PC-3 (cell line): ENCODE data around the gene JOSD1. TPM values are rescaled to one million over a fixed set of nuclear protein-coding genes. Genes with fewer than 3 reads are reported as not detected.

Experiments
- ATAC-seq: fragments of 200-7000 bp; cut with Tn5 transposase; 2 replicates; pipeline ENCODE4 v1.9.1; 2020; ENCODE audit warnings: mild to moderate bottlenecking, moderate library complexity
- BruUV-seq: library from RNA; stranded (reverse); fragments of 400-500 nt; replicated peaks from 2 replicates; lab custom pipeline; 2021; lab: Mats Ljungman, UMichigan
- CTCF ChIA-PET: fragments of 300-600 bp; sonication (Branson Sonifier 250); formaldehyde crosslinking; loops from one replicate; lab custom pipeline; 2022; ENCODE audit warnings: antibody characterized with exemption; lab: Charles Lee
- POLR2A ChIA-PET: fragments of 300-600 bp; sonication (Branson Sonifier 250); formaldehyde crosslinking; loops from one replicate; lab custom pipeline; 2022; ENCODE audit warnings: antibody characterized with exemption; ENCODE audit not compliant: unreplicated experiment; lab: Charles Lee
- DNase-seq: peaks from one replicate; pipeline ENCODE4 v3.0.0-alpha.2; 2015
- H2AFZ ChIP-seq: fragments of 300-600 bp; sonication (generic); 2 replicates; pipeline ENCODE4 v1.6.0; 2016; ENCODE audit warnings: antibody characterized with exemption, low read length
- H3F3A ChIP-seq: fragments of 300-600 bp; sonication (generic); one replicate; pipeline ENCODE4 v1.6.0; 2017; ENCODE audit warnings: antibody characterized with exemption, low read length, control low read depth, mild to moderate bottlenecking; ENCODE audit not compliant: unreplicated experiment
- H3K27ac ChIP-seq: fragments of 300-600 bp; sonication (generic); 2 replicates; pipeline ENCODE4 v1.5.1; 2016; ENCODE audit warnings: mild to moderate bottlenecking, low read length
- H3K27me3 ChIP-seq: fragments of 300-600 bp; sonication (generic); 2 replicates; pipeline ENCODE4 v1.6.1; 2016; ENCODE audit warnings: low read length, mixed read lengths
- H3K36me3 ChIP-seq: fragments of 300-600 bp; sonication (generic); 2 replicates; pipeline ENCODE4 v1.6.1; 2016; ENCODE audit warnings: low read depth, mixed run types, low read length, mixed read lengths
- H3K4me1 ChIP-seq: fragments of 300-600 bp; sonication (generic); 2 replicates; pipeline ENCODE4 v1.5.1; 2016; ENCODE audit warnings: low read length; ENCODE audit not compliant: insufficient read depth
- H3K4me2 ChIP-seq: fragments of 300-600 bp; sonication (generic); 2 replicates; pipeline ENCODE4 v1.6.0; 2016; ENCODE audit warnings: low read length
- H3K4me3 ChIP-seq: fragments of 300-600 bp; sonication (generic); 2 replicates; pipeline ENCODE4 v1.5.1; 2016; ENCODE audit warnings: mild to moderate bottlenecking, low read length, mixed read lengths
- H3K79me2 ChIP-seq: fragments of 300-600 bp; sonication (generic); 2 replicates; pipeline ENCODE4 v1.6.1; 2017; ENCODE audit warnings: low read length, mixed read lengths
- H3K9ac ChIP-seq: fragments of 300-600 bp; sonication (generic); 2 replicates; pipeline ENCODE4 v1.6.0; 2016; ENCODE audit warnings: mild to moderate bottlenecking, low read length
- H3K9me2 ChIP-seq: fragments of 300-600 bp; sonication (generic); replicated peaks from 2 replicates; pipeline ENCODE4 v1.6.1; 2016; ENCODE audit warnings: mixed run types, low read length, mixed read lengths
- H3K9me3 ChIP-seq: fragments of 300-600 bp; sonication (generic); 2 replicates; pipeline ENCODE4 v1.6.1; 2016; ENCODE audit warnings: low read length, mixed read lengths
- H4K20me1 ChIP-seq: fragments of 300-600 bp; sonication (generic); 2 replicates; pipeline ENCODE4 v1.6.1; 2016; ENCODE audit warnings: low read length, mixed read lengths
- EZH2 ChIP-seq: fragments of 300-600 bp; sonication (generic); IDR thresholded peaks from one replicate; pipeline ENCODE4 v1.6.1; 2017; ENCODE audit warnings: antibody characterized with exemption, mild to moderate bottlenecking, low read length; ENCODE audit not compliant: unreplicated experiment
- EZH2phosphoT487 ChIP-seq: fragments of 300-600 bp; sonication (generic); IDR thresholded peaks from 2 replicates; pipeline ENCODE4 v1.6.1; 2018; ENCODE audit warnings: mild to moderate bottlenecking, antibody characterized with exemption, low read length, borderline replicate concordance
- intact Hi-C: fragments of 100-400 bp; cut with micrococcal nuclease; formaldehyde crosslinking; loops from 2 replicates; pipeline ENCODE4 v1.9.0; 2023
- total RNA-seq: library from RNA; depleted of rRNA; stranded (reverse); fragments of >200 nt; gene quantifications from 2 replicates; pipeline ENCODE4 v1.2.3, GENCODE V29; 2014
- TF ChIP-seq, protein P1 (sequence below): fragments of 300-600 bp; sonication (generic); conservative IDR thresholded peaks from 2 replicates; pipeline ENCODE4 v1.5.1; 2017; ENCODE audit warnings: antibody characterized with exemption, low read depth, mild to moderate bottlenecking, low read length

JOSD1 gene
- total RNA-seq, 1 experiment from 2014 or later = 40.3 TPM

DNA sequence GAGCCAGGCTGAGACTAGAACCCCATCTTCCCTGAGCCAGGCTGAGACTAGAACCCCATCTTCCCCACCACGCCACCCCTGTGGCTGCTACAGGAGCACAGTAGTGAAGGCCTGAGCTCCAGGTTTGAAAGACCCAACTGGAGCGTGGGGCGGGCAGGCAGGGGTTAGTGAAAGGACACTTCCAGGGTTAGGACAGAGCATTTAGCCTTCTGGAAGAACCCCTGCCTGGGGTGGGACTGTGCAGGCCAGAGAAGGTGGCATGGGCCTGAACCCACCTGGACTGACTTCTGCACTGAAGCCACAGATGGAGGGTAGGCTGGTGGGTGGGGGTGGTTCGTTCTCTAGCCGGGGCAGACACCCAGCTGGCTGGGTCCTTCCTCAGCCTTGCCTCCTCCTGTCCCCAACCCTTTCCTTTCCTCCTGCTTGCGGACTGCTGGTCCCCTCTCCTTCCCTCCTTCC, 31.0 kb upstream of the JOSD1 start:
- ChIA-PET CTCF (interaction anchor here (0.5 kb wide), 1 partner anchor 403 kb away, joined by 5 read pairs; no protein-coding TSS in a partner anchor), POLR2A (no interaction called here)
- H3K4me1 ChIP-seq = no peaks in the 10 kb centered on the region
- no peaks in the 10 kb centered on the region for H4K20me1 ChIP-seq
- no peaks in the 10 kb centered on the region for H3F3A ChIP-seq
- H3K9me3 ChIP-seq = no peaks in the 10 kb centered on the region
- BruUV-seq = no TSS peak
- H3K27me3 ChIP-seq = no peaks in the 10 kb centered on the region
- TF ChIP-seq EZH2 = no peak
- TF ChIP-seq, protein P1, sequence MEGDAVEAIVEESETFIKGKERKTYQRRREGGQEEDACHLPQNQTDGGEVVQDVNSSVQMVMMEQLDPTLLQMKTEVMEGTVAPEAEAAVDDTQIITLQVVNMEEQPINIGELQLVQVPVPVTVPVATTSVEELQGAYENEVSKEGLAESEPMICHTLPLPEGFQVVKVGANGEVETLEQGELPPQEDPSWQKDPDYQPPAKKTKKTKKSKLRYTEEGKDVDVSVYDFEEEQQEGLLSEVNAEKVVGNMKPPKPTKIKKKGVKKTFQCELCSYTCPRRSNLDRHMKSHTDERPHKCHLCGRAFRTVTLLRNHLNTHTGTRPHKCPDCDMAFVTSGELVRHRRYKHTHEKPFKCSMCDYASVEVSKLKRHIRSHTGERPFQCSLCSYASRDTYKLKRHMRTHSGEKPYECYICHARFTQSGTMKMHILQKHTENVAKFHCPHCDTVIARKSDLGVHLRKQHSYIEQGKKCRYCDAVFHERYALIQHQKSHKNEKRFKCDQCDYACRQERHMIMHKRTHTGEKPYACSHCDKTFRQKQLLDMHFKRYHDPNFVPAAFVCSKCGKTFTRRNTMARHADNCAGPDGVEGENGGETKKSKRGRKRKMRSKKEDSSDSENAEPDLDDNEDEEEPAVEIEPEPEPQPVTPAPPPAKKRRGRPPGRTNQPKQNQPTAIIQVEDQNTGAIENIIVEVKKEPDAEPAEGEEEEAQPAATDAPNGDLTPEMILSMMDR = no peak
- TF ChIP-seq EZH2phosphoT487 = no peak
- no peak overlapping the region for H3K4me2 ChIP-seq
- H3K4me3 ChIP-seq = no peak overlapping the region
- no peak overlapping the region for H3K9ac ChIP-seq
- DNase-seq = no peak
- no peaks in the 10 kb centered on the region for H3K79me2 ChIP-seq
- H3K27ac ChIP-seq = no peak overlapping the region
- peaks cover 9% of the 10 kb centered on the region for H3K36me3 ChIP-seq
- intact Hi-C loops = no loop called here
- H2AFZ ChIP-seq = no peak overlapping the region
- no peaks in the 10 kb centered on the region for H3K9me2 ChIP-seq
- no peak for ATAC-seq

DNA sequence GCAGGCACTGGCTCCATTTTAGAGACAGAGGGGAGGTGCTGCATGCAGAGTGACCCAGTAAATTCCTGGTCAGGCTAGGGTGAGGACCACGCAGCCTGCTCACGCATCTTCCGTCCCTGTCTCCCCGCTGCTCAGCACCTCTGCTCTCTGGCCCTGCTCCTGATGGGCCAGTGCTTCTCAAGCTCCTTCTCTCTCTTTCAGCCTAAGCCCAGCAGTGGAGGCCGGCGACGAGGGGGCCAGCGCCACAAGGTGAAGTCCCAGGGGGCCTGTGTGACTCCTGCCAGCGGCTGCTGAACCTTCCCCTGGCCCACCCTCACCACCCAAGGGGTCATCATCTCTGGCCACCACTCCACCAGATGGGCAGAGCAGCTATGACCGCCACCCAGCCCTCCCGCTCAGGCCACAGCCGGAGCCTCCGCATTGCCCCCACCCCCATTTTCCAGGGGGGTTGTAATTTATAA, 29.7 kb upstream of the JOSD1 start:
- no peaks in the 10 kb centered on the region for H3K9me2 ChIP-seq
- no peak overlapping the region for H3K4me2 ChIP-seq
- BruUV-seq = no TSS peak
- TF ChIP-seq EZH2 = no peak
- TF ChIP-seq, protein P1 = no peak
- no peak for TF ChIP-seq EZH2phosphoT487
- H3F3A ChIP-seq = no peaks in the 10 kb centered on the region
- H3K9me3 ChIP-seq = no peaks in the 10 kb centered on the region
- no peak overlapping the region for H3K27ac ChIP-seq
- no peak overlapping the region for H3K9ac ChIP-seq
- ChIA-PET CTCF (no interaction called here), POLR2A (no interaction called here)
- H4K20me1 ChIP-seq = no peaks in the 10 kb centered on the region
- H3K4me3 ChIP-seq = no peak overlapping the region
- H3K36me3 ChIP-seq = peaks cover 14% of the 10 kb centered on the region
- intact Hi-C loops = no loop called here
- no peak for DNase-seq
- H2AFZ ChIP-seq = no peak overlapping the region
- no peaks in the 10 kb centered on the region for H3K4me1 ChIP-seq
- no peaks in the 10 kb centered on the region for H3K27me3 ChIP-seq
- no peaks in the 10 kb centered on the region for H3K79me2 ChIP-seq
- ATAC-seq = no peak

DNA sequence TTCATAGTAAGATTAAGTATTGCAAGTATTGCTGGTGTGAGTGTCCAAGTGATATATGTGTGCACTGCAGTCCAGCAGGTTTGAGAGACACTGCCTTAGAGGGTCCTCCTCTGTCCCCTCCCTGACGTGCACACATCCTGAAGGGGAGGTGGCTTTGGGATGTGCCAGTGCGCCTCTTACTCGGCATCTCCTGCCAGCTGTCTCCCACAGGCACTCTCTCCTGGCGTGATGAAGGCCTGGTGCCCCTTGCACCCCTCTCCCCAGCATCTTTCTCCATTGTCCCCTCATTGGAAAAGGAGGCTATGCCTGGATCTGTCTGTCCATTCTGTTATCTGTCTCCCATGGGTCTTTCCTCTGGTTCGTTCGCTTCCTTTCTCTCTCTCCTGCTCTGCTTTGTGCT, 29.2 kb upstream of the JOSD1 start:
- POLR2A ChIA-PET = no interaction called here
- TF ChIP-seq, protein P1 = no peak
- TF ChIP-seq EZH2phosphoT487 = no peak
- no peak for TF ChIP-seq EZH2
- Histone ChIP-seq H3K36me3 (peaks cover 14% of the 10 kb centered on the region), H3K79me2 (no peaks in the 10 kb centered on the region), H3K4me2 (no peak overlapping the region), H3K9ac (no peak overlapping the region), H3K4me3 (no peak overlapping the region), H3K27ac (no peak overlapping the region), H2AFZ (no peak overlapping the region), H4K20me1 (no peaks in the 10 kb centered on the region), H3K9me2 (no peaks in the 10 kb centered on the region), H3K27me3 (no peaks in the 10 kb centered on the region), H3K4me1 (no peaks in the 10 kb centered on the region), H3F3A (no peaks in the 10 kb centered on the region), H3K9me3 (no peaks in the 10 kb centered on the region)
- intact Hi-C loops = no loop called here
- CTCF ChIA-PET = no interaction called here
- no peak for DNase-seq
- ATAC-seq = no peak
- BruUV-seq = no TSS peak
